HL-60 (cell line): ENCODE results near the gene ATP13A1.
"Not testable (repeated sequence)": the region's sequence is repeated elsewhere in the genome, so short reads cannot be mapped to it uniquely, and the experiment has no call there.

Source experiments
- DNase-seq, 2 experiments: peaks; one replicate each; pipeline ENCODE4 v3.0.0-alpha.2; 2010 to 2020; ENCODE audit warnings: low read depth in 1 of 2, low spot score in 1 of 2
- H3K27ac ChIP-seq: fragments of 250-450 bp; sonication (Bioruptor Pico); replicated peaks from 2 replicates; pipeline ENCODE4 v1.5.1; 2020; ENCODE audit warnings: mild to moderate bottlenecking, moderate library complexity
- H3K27me3 ChIP-seq: fragments of 250-450 bp; sonication (Bioruptor Pico); 2 replicates; pipeline ENCODE4 v1.5.1; 2021; ENCODE audit warnings: mild to moderate bottlenecking, moderate library complexity; ENCODE audit not compliant: insufficient read depth, poor library complexity, severe bottlenecking
- H3K4me3 ChIP-seq: replicated peaks from 2 replicates; pipeline ENCODE4 v1.5.1; 2011; ENCODE audit warnings: mild to moderate bottlenecking, control low read depth, low read length; ENCODE audit not compliant: insufficient read depth
- GABPA ChIP-seq: IDR thresholded peaks from 2 replicates; pipeline ENCODE4 v1.6.1; 2012; ENCODE audit warnings: low read depth
- POLR2AphosphoS5 ChIP-seq: IDR thresholded peaks from 2 replicates; pipeline ENCODE4 v1.6.1; 2012; ENCODE audit warnings: low read depth
- SPI1 ChIP-seq: IDR thresholded peaks from 2 replicates; pipeline ENCODE4 v1.6.1; 2012; ENCODE audit warnings: low read depth, mild to moderate bottlenecking, borderline replicate concordance
- TF ChIP-seq, protein P1 (sequence below): IDR thresholded peaks from 2 replicates; pipeline ENCODE4 v1.6.1; 2012; ENCODE audit warnings: low read depth; ENCODE audit not compliant: insufficient replicate concordance
- TF ChIP-seq, protein P2 (sequence below): IDR thresholded peaks from one replicate; pipeline ENCODE4 v1.5.1; 2011; ENCODE audit warnings: low read length, control low read depth, inconsistent platforms; ENCODE audit not compliant: insufficient read depth

Gene ATP13A1

DNA sequence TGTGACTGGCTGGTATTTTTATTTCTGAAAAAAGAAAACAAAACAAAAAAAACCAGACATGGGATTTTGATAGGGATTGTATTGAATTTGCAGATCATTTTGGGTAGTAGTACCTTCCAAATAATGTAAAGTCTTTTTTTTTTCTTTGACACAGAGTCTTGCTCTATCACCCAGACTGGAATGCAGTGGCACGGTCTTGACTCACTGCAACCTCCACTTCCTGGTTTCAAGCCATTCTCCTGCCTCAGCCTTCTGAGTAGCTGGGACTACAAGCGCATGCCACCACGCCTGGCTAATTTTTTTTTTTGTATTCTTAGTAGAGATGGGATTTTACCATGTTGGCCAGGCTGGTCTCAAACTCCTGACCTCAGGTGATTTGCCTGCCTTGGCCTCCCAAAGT lies 9.3 kb upstream of the ATP13A1 start:
- DNase-seq: no peak
- no peaks in the 10 kb centered on the region for H3K27me3 ChIP-seq
- no peak overlapping the region for H3K4me3 ChIP-seq
- TF ChIP-seq POLR2AphosphoS5: no peak
- TF ChIP-seq, protein P1, sequence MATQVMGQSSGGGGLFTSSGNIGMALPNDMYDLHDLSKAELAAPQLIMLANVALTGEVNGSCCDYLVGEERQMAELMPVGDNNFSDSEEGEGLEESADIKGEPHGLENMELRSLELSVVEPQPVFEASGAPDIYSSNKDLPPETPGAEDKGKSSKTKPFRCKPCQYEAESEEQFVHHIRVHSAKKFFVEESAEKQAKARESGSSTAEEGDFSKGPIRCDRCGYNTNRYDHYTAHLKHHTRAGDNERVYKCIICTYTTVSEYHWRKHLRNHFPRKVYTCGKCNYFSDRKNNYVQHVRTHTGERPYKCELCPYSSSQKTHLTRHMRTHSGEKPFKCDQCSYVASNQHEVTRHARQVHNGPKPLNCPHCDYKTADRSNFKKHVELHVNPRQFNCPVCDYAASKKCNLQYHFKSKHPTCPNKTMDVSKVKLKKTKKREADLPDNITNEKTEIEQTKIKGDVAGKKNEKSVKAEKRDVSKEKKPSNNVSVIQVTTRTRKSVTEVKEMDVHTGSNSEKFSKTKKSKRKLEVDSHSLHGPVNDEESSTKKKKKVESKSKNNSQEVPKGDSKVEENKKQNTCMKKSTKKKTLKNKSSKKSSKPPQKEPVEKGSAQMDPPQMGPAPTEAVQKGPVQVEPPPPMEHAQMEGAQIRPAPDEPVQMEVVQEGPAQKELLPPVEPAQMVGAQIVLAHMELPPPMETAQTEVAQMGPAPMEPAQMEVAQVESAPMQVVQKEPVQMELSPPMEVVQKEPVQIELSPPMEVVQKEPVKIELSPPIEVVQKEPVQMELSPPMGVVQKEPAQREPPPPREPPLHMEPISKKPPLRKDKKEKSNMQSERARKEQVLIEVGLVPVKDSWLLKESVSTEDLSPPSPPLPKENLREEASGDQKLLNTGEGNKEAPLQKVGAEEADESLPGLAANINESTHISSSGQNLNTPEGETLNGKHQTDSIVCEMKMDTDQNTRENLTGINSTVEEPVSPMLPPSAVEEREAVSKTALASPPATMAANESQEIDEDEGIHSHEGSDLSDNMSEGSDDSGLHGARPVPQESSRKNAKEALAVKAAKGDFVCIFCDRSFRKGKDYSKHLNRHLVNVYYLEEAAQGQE: no peak
- no peak for TF ChIP-seq SPI1
- TF ChIP-seq GABPA: no peak
- TF ChIP-seq, protein P2, sequence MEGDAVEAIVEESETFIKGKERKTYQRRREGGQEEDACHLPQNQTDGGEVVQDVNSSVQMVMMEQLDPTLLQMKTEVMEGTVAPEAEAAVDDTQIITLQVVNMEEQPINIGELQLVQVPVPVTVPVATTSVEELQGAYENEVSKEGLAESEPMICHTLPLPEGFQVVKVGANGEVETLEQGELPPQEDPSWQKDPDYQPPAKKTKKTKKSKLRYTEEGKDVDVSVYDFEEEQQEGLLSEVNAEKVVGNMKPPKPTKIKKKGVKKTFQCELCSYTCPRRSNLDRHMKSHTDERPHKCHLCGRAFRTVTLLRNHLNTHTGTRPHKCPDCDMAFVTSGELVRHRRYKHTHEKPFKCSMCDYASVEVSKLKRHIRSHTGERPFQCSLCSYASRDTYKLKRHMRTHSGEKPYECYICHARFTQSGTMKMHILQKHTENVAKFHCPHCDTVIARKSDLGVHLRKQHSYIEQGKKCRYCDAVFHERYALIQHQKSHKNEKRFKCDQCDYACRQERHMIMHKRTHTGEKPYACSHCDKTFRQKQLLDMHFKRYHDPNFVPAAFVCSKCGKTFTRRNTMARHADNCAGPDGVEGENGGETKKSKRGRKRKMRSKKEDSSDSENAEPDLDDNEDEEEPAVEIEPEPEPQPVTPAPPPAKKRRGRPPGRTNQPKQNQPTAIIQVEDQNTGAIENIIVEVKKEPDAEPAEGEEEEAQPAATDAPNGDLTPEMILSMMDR: no peak
- H3K27ac ChIP-seq: no peak overlapping the region

DNA sequence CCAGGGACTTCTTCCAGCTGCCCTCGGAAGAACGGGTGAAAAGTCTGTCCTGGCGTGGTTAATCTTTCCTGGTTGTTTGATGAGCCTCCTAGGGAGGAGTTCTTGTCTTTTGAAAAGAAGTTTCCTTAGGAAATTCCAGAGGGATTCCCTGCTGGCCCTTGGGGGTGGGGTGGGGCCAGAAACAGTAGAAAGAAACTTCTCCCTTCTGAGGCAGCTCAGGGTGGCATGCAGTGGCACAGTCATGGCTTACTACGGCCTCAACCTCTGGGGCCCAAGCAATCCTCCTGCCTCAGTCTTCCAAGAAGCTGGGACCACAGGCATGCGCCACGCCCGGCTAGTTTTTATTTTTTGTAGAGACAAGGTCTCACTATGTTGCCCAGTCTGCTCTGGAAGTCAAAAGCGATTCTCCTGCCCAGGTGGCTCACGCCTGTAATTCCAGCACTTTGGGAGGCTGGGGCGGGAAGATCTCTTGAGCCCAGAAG lies 6.6 kb upstream of the ATP13A1 start:
- Histone ChIP-seq H3K4me3 (no peak overlapping the region), H3K27ac (no peak overlapping the region), H3K27me3 (no peaks in the 10 kb centered on the region)
- no peak for DNase-seq
- TF ChIP-seq, protein P1: no peak
- TF ChIP-seq POLR2AphosphoS5 (no peak), SPI1 (no peak), GABPA (no peak)
- TF ChIP-seq, protein P2: no peak

DNA sequence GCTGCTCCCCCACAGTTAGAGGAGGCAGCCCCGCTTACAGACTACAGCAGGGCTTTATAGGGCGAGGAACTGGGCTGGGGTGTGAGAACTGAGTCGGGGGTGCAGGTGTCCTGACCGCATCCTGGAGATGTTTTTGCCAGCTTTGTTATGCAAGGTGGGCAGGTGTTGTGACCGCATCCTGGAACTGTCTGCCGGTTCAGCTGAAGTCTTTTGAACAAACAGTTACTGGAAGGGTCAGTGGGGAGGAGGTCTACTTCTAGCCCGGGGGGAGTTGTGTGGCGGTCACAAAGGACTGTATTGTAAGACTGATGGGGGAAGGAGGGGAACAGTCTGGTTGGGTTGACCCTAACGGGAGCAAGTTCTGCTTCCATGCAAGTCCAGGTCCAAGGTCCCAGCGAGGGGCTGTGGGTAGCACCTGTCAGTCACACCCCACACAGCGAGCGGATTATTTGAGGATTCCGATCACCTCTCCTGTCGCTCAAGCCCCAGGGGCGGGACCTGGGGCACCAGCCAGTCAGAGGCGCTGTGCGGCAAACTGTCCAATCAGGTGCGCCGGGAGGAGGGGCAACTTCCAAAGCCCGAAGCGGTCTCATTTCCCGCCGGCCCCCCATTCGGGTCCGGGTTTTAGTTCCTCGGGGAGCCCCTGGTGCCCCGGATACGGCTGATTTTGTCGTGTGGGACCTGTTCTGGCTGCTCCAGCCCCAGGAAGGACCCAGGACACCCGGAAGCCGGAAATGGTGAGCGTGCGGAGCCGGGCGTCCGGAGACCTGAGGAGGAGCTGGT lies 4.9 kb upstream of the ATP13A1 start, which contains the start of gene ZNF101:
TSS of gene ZNF101 (plus strand) at position 610 of the 783 bp plus-strand sequence. CDS start at position 735, 125 bp downstream.
- peak; percentile 95 to 97 for DNase-seq
- Histone ChIP-seq H3K27ac (peak within 1 kb of the TSS; percentile 97), H3K27me3 (no peaks in the 10 kb centered on the region), H3K4me3 (peak within 1 kb of the TSS; percentile 87)
- TF ChIP-seq POLR2AphosphoS5 (peak; percentile 64; the same call in 1 of the 2 replicates), SPI1 (no peak; the same call in 1 of the 2 replicates), GABPA (peak; percentile 91)
- TF ChIP-seq, protein P1: peak; percentile 41
- TF ChIP-seq, protein P2: no peak

DNA sequence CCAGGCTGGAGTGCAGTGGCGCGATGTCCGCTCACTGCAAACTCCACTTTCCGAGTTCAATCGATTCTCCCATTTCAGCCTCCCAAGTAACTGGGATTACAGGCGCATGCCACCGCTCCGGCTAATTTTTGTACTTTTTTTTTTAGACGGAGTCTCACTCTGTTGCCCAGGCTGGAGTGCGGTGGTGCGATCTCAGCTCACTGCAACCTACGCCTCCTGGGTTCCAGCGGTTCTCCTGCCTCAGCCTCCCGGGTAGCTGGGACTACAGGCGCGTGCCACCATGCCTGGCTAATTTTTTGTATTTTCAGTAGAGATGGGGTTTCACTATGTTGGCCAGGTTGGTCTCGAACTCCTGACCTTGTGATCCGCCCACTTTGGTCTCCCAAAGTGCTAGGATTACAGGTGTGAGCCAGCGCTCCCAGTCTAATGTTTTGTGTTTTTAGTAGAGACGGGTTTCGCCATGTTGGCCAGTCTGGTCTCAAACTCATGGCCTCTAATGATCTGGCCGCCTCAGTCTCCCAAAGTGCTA lies 2.0 kb upstream of the ATP13A1 start:
- H3K4me3 ChIP-seq, H3K27ac ChIP-seq, DNase-seq, H3K27me3 ChIP-seq: not testable (repeated sequence)
